Activated naive CD4-positive, alpha-beta T cell treated with anti-CD3 and anti-CD28 coated beads for 36 hours (primary cell): ENCODE measurements around the gene DHRS1. TPM values are rescaled to one million over a fixed set of nuclear protein-coding genes. Genes with fewer than 3 reads are reported as not detected.

ENCODE experiments used
- CTCF ChIA-PET: fragments of 350-600 bp; sonication (Branson Sonifier 250); formaldehyde crosslinking; loops from one replicate; lab custom pipeline; 2021; ENCODE audit warnings: antibody characterized with exemption; lab: Charles Lee
- DNase-seq: peaks from one replicate; pipeline ENCODE4 v3.0.0-alpha.2; 2020
- H3K27ac Mint-ChIP-seq: one replicate; pipeline ENCODE4 v1.8.0; 2021; ENCODE audit warnings: mild to moderate bottlenecking, mixed read lengths
- H3K27me3 Mint-ChIP-seq: one replicate; pipeline ENCODE4 v1.8.0; 2021; ENCODE audit warnings: low read depth, mixed read lengths
- H3K36me3 Mint-ChIP-seq: one replicate; pipeline ENCODE4 v1.8.0; 2021; ENCODE audit warnings: low read depth, mixed read lengths
- H3K4me1 Mint-ChIP-seq: one replicate; pipeline ENCODE4 v1.8.0; 2021; ENCODE audit warnings: low read depth, mixed read lengths
- H3K4me3 Mint-ChIP-seq: one replicate; pipeline ENCODE4 v1.8.0; 2021; ENCODE audit warnings: mild to moderate bottlenecking, moderate library complexity, mixed read lengths
- H3K9me3 Mint-ChIP-seq: one replicate; pipeline ENCODE4 v1.8.0; 2021; ENCODE audit warnings: mixed read lengths
- intact Hi-C: fragments of 100-400 bp; cut with micrococcal nuclease; formaldehyde crosslinking; loops from one replicate; pipeline ENCODE4 v1.15.1; 2023
- total RNA-seq, 2 experiments: library from RNA; stranded (reverse); gene quantifications; one replicate each; pipeline ENCODE4 v1.2.3, GENCODE V29; 2021

The DHRS1 gene
- total RNA-seq, 2 experiments from 2014 or later, result 11.8 to 13.8 TPM

DNA sequence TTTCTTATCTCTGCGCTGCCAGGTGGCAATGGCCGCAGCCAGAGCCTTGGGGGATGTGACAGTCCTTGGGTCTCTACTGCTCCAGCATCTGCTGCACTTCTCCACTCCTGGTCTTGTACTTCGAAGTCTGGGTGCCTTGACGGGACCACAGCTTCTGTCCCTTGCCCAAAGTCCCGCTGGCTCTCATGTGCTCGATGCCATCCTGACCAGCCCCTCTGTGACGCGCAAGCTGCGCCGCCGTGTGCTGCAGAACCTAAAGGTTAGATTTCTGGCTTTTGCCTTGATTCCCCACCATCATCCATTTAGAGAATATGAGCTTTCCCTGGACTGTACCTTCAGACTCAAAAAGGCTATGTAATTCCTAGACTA, 4.4 kb upstream of the DHRS1 start:
- intact Hi-C loops, result no loop called here
- Mint-ChIP-seq H3K27me3 (no peaks in the 10 kb centered on the region), H3K4me3 (no peak overlapping the region), H3K36me3 (peaks cover 37% of the 10 kb centered on the region), H3K9me3 (no peaks in the 10 kb centered on the region), H3K4me1 (peaks cover 34% of the 10 kb centered on the region), H3K27ac (no peak overlapping the region)
- CTCF ChIA-PET, result interaction anchor here (0.8 to 1.6 kb wide), 5 partner anchors 27 to 133 kb away, joined by 3 to 7 read pairs (median 3); partner anchors contain the start of genes MDP1 and TINF2
- DNase-seq, result no peak

DNA sequence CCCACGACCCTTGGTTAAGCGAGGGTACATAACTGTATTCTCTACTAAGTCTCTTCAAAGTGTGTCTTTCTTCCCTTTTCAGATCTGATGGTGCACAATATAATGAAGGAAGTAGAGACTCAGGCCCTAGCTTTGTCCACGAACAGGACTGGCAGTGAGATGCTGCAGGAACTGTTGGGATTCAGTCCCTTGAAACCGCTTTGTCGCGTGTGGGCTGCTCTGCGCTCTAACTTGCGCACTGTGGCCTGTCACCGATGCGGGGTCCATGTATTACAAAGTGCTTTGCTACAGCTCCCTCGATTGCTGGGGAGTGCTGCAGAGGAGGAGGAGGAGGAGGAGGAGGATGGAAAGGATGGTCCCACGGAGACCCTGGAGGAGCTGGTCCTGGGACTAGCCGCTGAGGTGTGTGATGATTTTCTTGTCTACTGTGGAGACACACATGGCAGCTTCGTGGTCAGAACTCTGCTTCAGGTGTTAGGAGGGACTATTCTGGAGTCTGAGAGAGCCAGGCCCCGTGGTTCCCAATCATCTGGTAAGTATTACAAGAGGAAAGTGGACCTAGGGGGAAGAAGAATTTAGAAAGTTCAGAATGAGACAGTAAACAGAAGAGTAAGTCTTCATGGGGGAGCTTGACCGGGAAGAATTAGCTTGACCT, 873 bp upstream of the DHRS1 start:
- Mint-ChIP-seq H3K4me3 (peak overlapping the region; percentile 87), H3K36me3 (peaks cover 23% of the 10 kb centered on the region)
- intact Hi-C loops, result no loop called here

DNA sequence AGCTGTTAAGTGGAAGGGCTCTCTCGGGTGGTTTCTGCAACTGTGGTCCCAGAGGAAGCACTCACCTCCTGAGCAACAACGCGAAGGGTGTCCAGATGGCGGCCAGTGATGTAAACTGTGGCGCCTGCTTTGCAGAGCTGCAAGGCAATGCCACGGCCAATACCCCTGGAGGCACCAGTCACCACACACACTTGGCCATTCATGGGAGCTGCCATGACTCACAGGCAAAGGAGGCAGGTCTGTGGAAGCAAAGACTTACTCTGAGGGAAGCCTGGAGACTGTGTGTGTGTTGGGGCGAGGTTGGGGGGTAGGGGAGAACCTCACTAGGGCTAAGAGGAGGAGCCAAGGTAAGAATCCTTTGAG, 707 bp downstream of the DHRS1 start:
- CTCF ChIA-PET, result interaction anchor here (0.6 to 9.3 kb wide), 14 partner anchors 9 to 152 kb away, joined by 3 to 310 read pairs (median 18); partner anchors contain the start of genes CHMP4A, CIDEB, IRF9 and LTB4R
- Mint-ChIP-seq H3K36me3 (peaks cover 11% of the 10 kb centered on the region), H3K27ac (peak overlapping the region; percentile 89), H3K4me1 (peaks cover 47% of the 10 kb centered on the region), H3K4me3 (peak overlapping the region; percentile 87), H3K27me3 (no peaks in the 10 kb centered on the region), H3K9me3 (no peaks in the 10 kb centered on the region)
- DNase-seq, result peak; percentile 38
- intact Hi-C loops, result loop anchor here (1.0 to 5.0 kb wide), 8 partner anchors 9 to 207 kb away; partner anchors contain the start of genes CHMP4A, DCAF11, GMPR2 and IPO4

More for the DNA sequence above, 873 bp upstream of the DHRS1 start:
- Mint-ChIP-seq H3K9me3 (no peaks in the 10 kb centered on the region), H3K27me3 (no peaks in the 10 kb centered on the region), H3K27ac (peak overlapping the region; percentile 52), H3K4me1 (peaks cover 47% of the 10 kb centered on the region)
- CTCF ChIA-PET, result interaction anchor here (0.6 to 9.3 kb wide), 10 partner anchors 8 to 210 kb away, joined by 3 to 310 read pairs (median 6); partner anchors contain the start of genes CIDEB, LTB4R, LTB4R2 and MDP1
- no peak for DNase-seq

DNA sequence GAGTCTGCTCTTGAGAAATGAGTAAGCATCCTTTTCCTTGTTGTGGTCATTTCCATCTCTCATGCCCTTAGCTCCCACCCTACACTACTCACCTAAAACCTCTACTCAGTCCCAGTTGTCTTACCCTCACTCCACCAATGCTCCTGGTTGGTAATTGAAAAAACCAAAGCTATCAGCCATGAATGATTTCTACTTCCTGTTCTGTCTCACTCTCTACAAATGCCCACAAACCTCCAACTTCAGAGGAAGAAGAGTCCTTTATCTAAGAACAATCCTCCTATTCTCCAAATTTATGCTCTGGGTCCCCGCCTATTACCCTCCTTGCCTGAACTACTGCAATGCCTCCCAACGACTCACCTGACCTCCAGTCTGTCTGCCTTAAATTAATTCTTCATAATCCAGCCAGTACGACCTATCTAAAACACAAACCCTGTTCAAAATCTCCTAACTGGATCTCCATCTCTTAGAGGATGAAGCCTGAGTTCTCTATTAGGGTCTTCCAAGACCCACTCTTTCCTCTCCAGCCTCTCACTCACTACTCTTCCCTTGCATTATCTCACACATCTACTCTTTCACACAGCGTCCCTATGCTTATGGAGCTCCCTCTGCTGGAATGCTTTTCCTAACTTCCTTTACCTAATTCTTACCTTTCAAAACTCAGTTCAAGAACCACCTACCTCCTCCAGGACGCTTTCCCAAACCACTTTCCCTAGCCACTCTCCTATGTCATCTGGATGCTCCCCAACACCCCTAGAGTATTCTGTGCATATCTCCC, 2.2 kb downstream of the DHRS1 start:
- H3K36me3 Mint-ChIP-seq, result peaks cover 14% of the 10 kb centered on the region
- H3K4me1 Mint-ChIP-seq, result peaks cover 47% of the 10 kb centered on the region
- DNase-seq, result no peak
- no peaks in the 10 kb centered on the region for H3K9me3 Mint-ChIP-seq
- H3K27me3 Mint-ChIP-seq, result no peaks in the 10 kb centered on the region
- H3K4me3 Mint-ChIP-seq, result no peak overlapping the region
- intact Hi-C loops, result loop anchor here (1.0 to 5.0 kb wide), 9 partner anchors 18 to 283 kb away; partner anchors contain the start of genes IRF9, MDP1, PCK2 and TM9SF1
- CTCF ChIA-PET, result interaction anchor here (0.7 to 9.3 kb wide), 34 partner anchors 8 to 261 kb away, joined by 3 to 310 read pairs (median 5); partner anchors contain the start of genes CHMP4A, CIDEB, IRF9 and LTB4R
- peak overlapping the region; percentile 78 for H3K27ac Mint-ChIP-seq

DNA sequence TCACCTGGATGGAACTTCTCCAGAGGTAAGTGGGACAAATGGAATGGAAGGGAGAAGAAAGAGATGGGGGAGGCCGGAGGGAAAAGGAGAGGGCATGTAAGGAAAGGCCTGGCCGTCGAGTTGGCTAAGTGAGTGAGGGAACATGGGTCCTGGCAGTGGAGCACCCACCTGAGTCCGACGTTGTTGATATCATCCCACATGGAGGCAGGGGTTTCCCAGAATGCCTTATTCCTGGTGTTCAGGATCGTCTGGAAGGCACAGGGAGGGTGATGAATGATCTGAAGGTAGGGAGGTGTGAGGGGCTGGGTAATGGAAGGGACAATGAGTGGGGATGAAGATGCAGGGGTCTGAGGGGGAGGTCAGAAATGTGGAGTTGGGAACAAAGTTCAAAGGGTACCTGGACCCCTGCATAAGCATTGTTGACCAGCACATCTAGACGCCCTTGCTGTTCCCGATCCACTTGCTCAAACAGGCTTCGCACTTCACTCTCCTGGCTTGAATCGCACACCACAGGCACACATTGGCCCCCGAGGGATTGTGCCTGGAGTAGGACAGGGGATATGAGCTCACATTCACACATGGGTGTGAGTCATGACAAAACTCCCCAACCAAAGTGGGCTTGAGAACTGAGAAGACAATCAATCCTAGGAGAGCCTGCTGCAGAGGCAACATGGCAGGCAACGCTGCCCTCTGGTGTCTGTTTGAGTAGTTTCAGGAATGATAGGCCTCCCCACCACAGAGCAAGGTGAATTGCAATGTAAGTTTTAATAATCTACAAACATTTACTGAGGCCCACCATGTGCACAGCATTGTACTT, 3.0 kb downstream of the DHRS1 start:
- no peaks in the 10 kb centered on the region for H3K27me3 Mint-ChIP-seq

DNA sequence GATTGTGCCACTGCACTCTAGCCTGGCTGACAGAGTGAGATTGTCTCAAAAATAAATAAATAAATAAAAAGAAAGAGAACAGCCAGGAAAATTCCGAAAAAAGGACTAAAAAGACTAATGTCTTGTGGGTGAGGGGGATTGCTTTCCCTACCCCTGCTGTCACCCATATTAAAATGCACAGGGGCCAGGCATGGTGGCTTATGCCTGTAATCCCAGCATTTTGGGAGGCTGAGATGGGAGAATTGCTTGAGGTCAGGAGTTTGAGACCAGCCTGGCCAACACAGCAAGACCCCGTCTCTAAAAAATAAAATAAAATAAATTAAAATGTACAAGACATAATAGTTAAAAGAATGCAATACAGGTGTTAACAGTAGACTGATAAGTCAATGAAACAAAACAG, 6.1 kb downstream of the DHRS1 start:
- Mint-ChIP-seq H3K9me3 (no peaks in the 10 kb centered on the region), H3K4me3 (no peak overlapping the region), H3K36me3 (peaks cover 21% of the 10 kb centered on the region), H3K4me1 (peaks cover 38% of the 10 kb centered on the region), H3K27ac (no peak overlapping the region), H3K27me3 (no peaks in the 10 kb centered on the region)
- no peak for DNase-seq
- CTCF ChIA-PET, result interaction anchor here (0.9 to 5.4 kb wide), 3 partner anchors 15 to 77 kb away, joined by 3 to 49 read pairs (median 32); partner anchors contain the start of genes CIDEB, LTB4R, LTB4R2 and TINF2
- intact Hi-C loops, result no loop called here

More for the DNA sequence above, 3.0 kb downstream of the DHRS1 start:
- peak; percentile 90 for DNase-seq
- H3K4me3 Mint-ChIP-seq, result no peak overlapping the region
- CTCF ChIA-PET, result interaction anchor here (0.7 to 9.3 kb wide), 31 partner anchors 7 to 260 kb away, joined by 3 to 310 read pairs (median 5); partner anchors contain the start of genes CHMP4A, CIDEB, LTB4R and MDP1
- peaks cover 9% of the 10 kb centered on the region for H3K36me3 Mint-ChIP-seq
- intact Hi-C loops, result loop anchor here (1.0 to 5.0 kb wide), 10 partner anchors 17 to 282 kb away; partner anchors contain the start of genes IRF9, MDP1, PCK2 and RABGGTA
- H3K27ac Mint-ChIP-seq, result peak overlapping the region; percentile 78
- H3K9me3 Mint-ChIP-seq, result no peaks in the 10 kb centered on the region
- peaks cover 42% of the 10 kb centered on the region for H3K4me1 Mint-ChIP-seq

DNA sequence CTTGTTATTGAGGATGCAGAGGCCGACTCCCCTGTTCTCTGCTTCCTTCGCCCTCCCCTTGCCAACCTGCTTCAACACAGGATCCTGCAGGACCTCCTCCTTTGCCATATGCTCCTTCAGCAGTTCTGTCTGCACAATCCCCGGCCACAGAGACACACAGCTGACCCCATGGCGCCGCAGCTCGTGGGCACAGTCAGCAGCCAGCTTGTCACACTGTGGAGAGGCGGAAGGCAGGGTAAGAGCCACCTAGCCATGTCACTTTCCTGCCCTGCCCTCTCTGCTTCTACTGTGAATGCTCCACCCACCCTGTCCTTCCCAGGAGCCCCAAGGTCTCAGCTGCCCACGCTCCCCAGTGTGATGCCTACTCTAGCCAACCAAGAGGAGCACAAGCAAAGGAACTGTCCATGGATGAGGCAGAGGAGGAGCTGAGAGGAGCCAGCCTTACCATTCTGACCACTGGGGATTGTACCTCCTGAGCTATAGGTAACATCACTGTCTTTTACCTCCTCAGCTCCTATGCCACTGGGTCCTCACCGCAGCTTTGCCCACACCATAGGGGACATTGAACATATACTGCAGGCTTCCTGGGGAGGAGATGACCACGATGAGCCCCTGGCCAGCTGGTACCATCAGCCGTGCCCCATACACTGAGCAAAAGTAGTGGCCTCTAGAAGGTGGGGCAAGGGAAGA, 7.3 kb downstream of the DHRS1 start:
- peaks cover 23% of the 10 kb centered on the region for H3K36me3 Mint-ChIP-seq
- no peak overlapping the region for H3K4me3 Mint-ChIP-seq
- intact Hi-C loops, result no loop called here
- CTCF ChIA-PET, result interaction anchor here (0.6 to 5.4 kb wide), 6 partner anchors 12 to 144 kb away, joined by 3 to 49 read pairs (median 21); partner anchors contain the start of genes CIDEB, LTB4R, LTB4R2 and TINF2
- H3K9me3 Mint-ChIP-seq, result no peaks in the 10 kb centered on the region
- peaks cover 39% of the 10 kb centered on the region for H3K4me1 Mint-ChIP-seq
- no peak overlapping the region for H3K27ac Mint-ChIP-seq
- DNase-seq, result no peak
- H3K27me3 Mint-ChIP-seq, result no peaks in the 10 kb centered on the region

DNA sequence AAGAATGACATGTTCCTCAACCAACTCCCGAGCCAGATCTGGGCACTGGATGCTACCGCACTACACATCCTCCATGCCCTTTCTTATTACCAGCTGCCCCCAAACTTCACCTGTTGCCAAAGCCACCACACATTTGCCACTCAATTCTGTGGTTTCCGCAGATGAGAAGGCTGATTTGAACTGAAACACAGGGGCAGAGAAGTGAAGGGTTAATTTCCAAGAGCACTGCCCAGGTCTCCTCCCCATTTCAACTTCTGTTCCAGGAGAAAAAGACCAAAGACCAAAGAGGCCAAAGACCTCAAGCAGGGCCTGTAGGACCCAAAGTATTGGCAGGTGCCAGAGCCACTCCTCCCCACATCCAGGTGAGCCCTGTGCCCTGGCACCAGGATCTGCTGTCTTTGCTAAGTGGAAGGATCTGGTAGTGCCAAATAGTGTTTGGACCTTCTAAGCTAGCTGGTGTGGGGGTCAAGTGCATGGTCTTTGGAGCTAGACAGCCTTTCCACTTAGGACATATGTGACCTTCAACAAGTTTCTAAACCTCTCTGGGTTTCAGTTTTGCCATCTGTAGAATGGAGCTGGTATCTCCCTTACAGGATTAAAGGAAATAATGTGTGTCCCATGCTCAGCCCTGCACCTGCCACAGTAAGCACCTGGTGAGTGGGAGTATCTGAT, 8.0 kb downstream of the DHRS1 start:
- intact Hi-C loops, result no loop called here
- peaks cover 32% of the 10 kb centered on the region for H3K4me1 Mint-ChIP-seq

DNA sequence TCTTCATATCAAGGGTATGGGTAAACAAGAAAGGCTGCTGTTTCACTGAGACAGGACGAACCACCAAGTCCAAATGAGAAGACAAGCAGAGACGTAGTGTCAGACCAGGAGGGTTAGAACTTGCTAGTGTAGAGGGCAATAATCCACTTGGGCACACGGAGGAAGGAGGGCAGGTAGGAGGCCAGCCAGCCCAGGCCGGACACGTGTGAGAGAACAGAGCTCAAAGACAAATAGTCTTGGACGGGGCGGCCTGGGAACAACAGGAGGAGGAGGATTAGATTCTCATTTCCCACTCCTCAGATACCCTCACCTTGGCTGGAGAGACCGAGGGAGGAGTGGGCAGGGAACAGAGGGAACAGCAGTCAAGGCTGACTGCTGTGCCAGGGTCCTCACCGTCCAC, 8.8 kb downstream of the DHRS1 start:
- Mint-ChIP-seq H3K36me3 (peaks cover 19% of the 10 kb centered on the region), H3K4me3 (no peak overlapping the region), H3K9me3 (no peaks in the 10 kb centered on the region), H3K4me1 (peaks cover 25% of the 10 kb centered on the region), H3K27ac (no peak overlapping the region), H3K27me3 (no peaks in the 10 kb centered on the region)
- DNase-seq, result no peak
- intact Hi-C loops, result no loop called here
- CTCF ChIA-PET, result interaction anchor here (0.8 to 5.4 kb wide), 10 partner anchors 7 to 141 kb away, joined by 3 to 49 read pairs (median 10); partner anchors contain the start of genes CIDEB, LTB4R, LTB4R2 and MDP1

More for the DNA sequence above, 8.0 kb downstream of the DHRS1 start:
- H3K36me3 Mint-ChIP-seq, result peaks cover 21% of the 10 kb centered on the region
- no peaks in the 10 kb centered on the region for H3K27me3 Mint-ChIP-seq
- H3K4me3 Mint-ChIP-seq, result no peak overlapping the region
- CTCF ChIA-PET, result interaction anchor here (0.6 to 5.4 kb wide), 7 partner anchors 11 to 74 kb away, joined by 3 to 49 read pairs (median 28); partner anchors contain the start of genes CIDEB, LTB4R, LTB4R2 and RABGGTA
- DNase-seq, result no peak
- H3K27ac Mint-ChIP-seq, result no peak overlapping the region
- no peaks in the 10 kb centered on the region for H3K9me3 Mint-ChIP-seq

DNA sequence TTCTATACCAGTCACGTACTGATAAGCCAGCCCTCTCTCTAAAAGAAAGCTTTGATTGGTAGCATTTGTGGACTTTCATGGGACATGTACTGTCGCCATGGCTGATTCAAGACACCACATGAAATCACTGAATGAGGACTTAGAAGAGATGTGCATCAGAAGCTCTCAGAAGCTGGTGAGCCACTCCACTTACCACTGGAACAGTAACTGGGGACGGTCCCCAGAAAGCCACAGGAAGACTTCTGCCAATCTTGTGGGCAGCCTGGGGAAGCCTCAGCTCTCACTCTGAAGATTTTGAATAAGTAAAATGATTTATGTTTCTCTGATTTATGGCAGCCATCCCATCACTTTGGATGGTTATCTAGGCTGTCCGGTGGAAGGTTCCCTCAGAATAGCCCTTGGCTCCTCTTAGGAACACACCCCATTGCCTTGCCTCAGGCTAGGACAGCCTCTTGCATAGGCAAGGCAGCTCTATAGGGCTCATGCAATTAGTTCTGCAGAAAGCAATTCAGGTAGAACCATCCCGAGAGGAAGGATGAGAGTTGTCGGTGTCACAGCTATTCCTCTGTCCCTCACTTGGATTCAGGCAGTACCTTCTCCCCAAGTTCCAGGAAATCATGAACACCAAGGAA, 9.8 kb downstream of the DHRS1 start:
- intact Hi-C loops, result loop anchor here (1.0 to 2.0 kb wide), 4 partner anchors 10 to 175 kb away; partner anchors contain the start of genes DCAF11, NRL and TINF2
- Mint-ChIP-seq H3K4me1 (peaks cover 25% of the 10 kb centered on the region), H3K27ac (peak overlapping the region; percentile 75), H3K27me3 (no peaks in the 10 kb centered on the region), H3K9me3 (no peaks in the 10 kb centered on the region), H3K4me3 (no peak overlapping the region), H3K36me3 (peaks cover 19% of the 10 kb centered on the region)
- CTCF ChIA-PET, result interaction anchor here (0.9 to 5.4 kb wide), 9 partner anchors 8 to 142 kb away, joined by 3 to 49 read pairs (median 12); partner anchors contain the start of genes CIDEB, LTB4R, LTB4R2 and RABGGTA
- peak; percentile 93 for DNase-seq
